OCI-LY7 (cell line): Measurements from ENCODE around the gene TMEM127. TPM values are rescaled to one million over a fixed set of nuclear protein-coding genes. Genes with fewer than 3 reads are reported as not detected.
"Not testable (repeated sequence)": the region's sequence is repeated elsewhere in the genome, so short reads cannot be mapped to it uniquely, and the experiment has no call there.

Source experiments
- BruUV-seq: library from RNA; stranded (reverse); fragments of 400-500 nt; replicated peaks from 2 replicates; lab custom pipeline; 2021; lab: Mats Ljungman, UMichigan
- CTCF ChIA-PET: fragments of 300-600 bp; sonication (Branson Sonifier 250); formaldehyde crosslinking; loops from one replicate; lab custom pipeline; 2022; ENCODE audit warnings: antibody characterized with exemption; ENCODE audit not compliant: unreplicated experiment; lab: Charles Lee
- POLR2A ChIA-PET: fragments of 300-600 bp; sonication (Branson Sonifier 250); formaldehyde crosslinking; loops from one replicate; lab custom pipeline; 2022; ENCODE audit warnings: antibody characterized with exemption; lab: Charles Lee
- DNase-seq: peaks from one replicate; pipeline ENCODE4 v3.0.0-alpha.2; 2015; ENCODE audit warnings: low spot score
- H2AFZ ChIP-seq: fragments of 200-600 bp; sonication (generic), shearing (Covaris generic); 2 replicates; pipeline ENCODE4 v1.6.1; 2014; ENCODE audit warnings: mild to moderate bottlenecking, antibody characterized with exemption, low read length, moderate library complexity
- H3K27ac ChIP-seq: fragments of 200-600 bp; sonication (generic); 2 replicates; pipeline ENCODE4 v1.5.1; 2014; ENCODE audit warnings: mixed run types, low read depth, mild to moderate bottlenecking, moderate library complexity, low read length, inconsistent platforms; ENCODE audit not compliant: poor library complexity, severe bottlenecking
- H3K36me3 ChIP-seq: fragments of 200-600 bp; sonication (generic); 2 replicates; pipeline ENCODE4 v1.6.1; 2014; ENCODE audit warnings: mild to moderate bottlenecking, antibody characterized with exemption, low read length, moderate library complexity, mixed read lengths; ENCODE audit not compliant: insufficient read depth
- H3K4me1 ChIP-seq: fragments of 200-600 bp; sonication (generic); 2 replicates; pipeline ENCODE4 v1.5.1; 2014; ENCODE audit warnings: mild to moderate bottlenecking, low read length; ENCODE audit not compliant: insufficient read depth, poor library complexity, severe bottlenecking
- H3K4me2 ChIP-seq: fragments of 200-600 bp; sonication (generic); 2 replicates; pipeline ENCODE4 v1.6.1; 2014; ENCODE audit warnings: mild to moderate bottlenecking, low read length
- H3K4me3 ChIP-seq: fragments of 200-600 bp; sonication (generic); 2 replicates; pipeline ENCODE4 v1.5.1; 2014; ENCODE audit warnings: mild to moderate bottlenecking, low read depth, low read length; ENCODE audit not compliant: poor library complexity, severe bottlenecking
- H3K79me2 ChIP-seq: fragments of 200-600 bp; sonication (generic); 2 replicates; pipeline ENCODE4 v1.6.1; 2016; ENCODE audit warnings: low read depth, mild to moderate bottlenecking, low read length, moderate library complexity, mixed read lengths; ENCODE audit not compliant: insufficient read depth
- H3K9me2 ChIP-seq: fragments of 200-600 bp; sonication (generic); 2 replicates; pipeline ENCODE4 v1.6.1; 2016; ENCODE audit warnings: mild to moderate bottlenecking, low read length, mixed read lengths; ENCODE audit not compliant: insufficient read depth
- H3K9me3 ChIP-seq: fragments of 200-600 bp; sonication (generic); 2 replicates; pipeline ENCODE4 v1.6.1; 2014; ENCODE audit warnings: mild to moderate bottlenecking, mixed run types, low read length, mixed read lengths
- H4K20me1 ChIP-seq: fragments of 200-600 bp; sonication (generic); 2 replicates; pipeline ENCODE4 v1.6.1; 2014; ENCODE audit warnings: mild to moderate bottlenecking, antibody characterized with exemption, low read length, moderate library complexity, mixed read lengths; ENCODE audit not compliant: insufficient read depth
- CTCF ChIP-seq: fragments of 200-600 bp; sonication (generic); conservative IDR thresholded peaks from 2 replicates; pipeline ENCODE4 v1.5.1; 2014; ENCODE audit warnings: mild to moderate bottlenecking, antibody characterized with exemption, low read length, moderate library complexity, mixed read lengths
- EZH2phosphoT487 ChIP-seq: fragments of 200-600 bp; sonication (generic); IDR thresholded peaks from 2 replicates; pipeline ENCODE4 v1.6.1; 2018; ENCODE audit warnings: low read depth, borderline replicate concordance, mild to moderate bottlenecking, mixed run types, antibody characterized with exemption, low read length, moderate library complexity, mixed read lengths
- intact Hi-C: fragments of 100-400 bp; cut with micrococcal nuclease; formaldehyde crosslinking; loops from one replicate; pipeline ENCODE4 v1.10.0; 2022; ENCODE audit not compliant: unreplicated experiment
- total RNA-seq, 2 experiments: library from RNA; depleted of rRNA in 1 of 2; stranded (reverse); fragments of >200 nt in 1 of 2; shearing (Covaris generic) in 1 of 2; gene quantifications; 2 replicates each; pipeline ENCODE4 v1.2.3, GENCODE V29; 2014 to 2022

TMEM127 gene
- total RNA-seq, 2 experiments from 2014 or later = 12.1 to 20.4 TPM

- no TSS peak for BruUV-seq
- H3K4me2 ChIP-seq = no peak overlapping the region
- H3K9me3 ChIP-seq = no peaks in the 10 kb centered on the region
- intact Hi-C loops = no loop called here
- TF ChIP-seq EZH2phosphoT487 (no peak), CTCF (no peak)
- H3K4me1 ChIP-seq = peaks cover 21% of the 10 kb centered on the region
- peaks cover 81% of the 10 kb centered on the region for H3K36me3 ChIP-seq
- no peak overlapping the region for H3K27ac ChIP-seq
- H4K20me1 ChIP-seq = peaks cover 9% of the 10 kb centered on the region; the same call in 1 of the 2 replicates
- ChIA-PET POLR2A (no interaction called here), CTCF (no interaction called here)
- H3K79me2 ChIP-seq = peaks cover 36% of the 10 kb centered on the region
- H3K4me3 ChIP-seq = no peak overlapping the region
- no peak for DNase-seq
- no peaks in the 10 kb centered on the region for H3K9me2 ChIP-seq
- no peak overlapping the region for H2AFZ ChIP-seq
Observed at GRCh38 chr2:96301865-96302264, 36.1 kb upstream of the TMEM127 start.

GRCh38 chr2:96296925-96297324, 31.1 kb upstream of the TMEM127 start:
- Histone ChIP-seq H3K4me1 (no peaks in the 10 kb centered on the region), H3K79me2 (0 out of 2 replicates have a peak, but pooled peaks cover under 1% of the 10 kb centered on the region), H2AFZ (no peak overlapping the region), H4K20me1 (no peaks in the 10 kb centered on the region), H3K9me3 (no peaks in the 10 kb centered on the region), H3K27ac (no peak overlapping the region), H3K9me2 (no peaks in the 10 kb centered on the region), H3K4me2 (no peak overlapping the region), H3K36me3 (peaks cover 99% of the 10 kb centered on the region), H3K4me3 (no peak overlapping the region)
- BruUV-seq = no TSS peak
- no peak for DNase-seq
- ChIA-PET CTCF (no interaction called here), POLR2A (no interaction called here)
- intact Hi-C loops = no loop called here
- TF ChIP-seq EZH2phosphoT487 (no peak), CTCF (no peak)

GRCh38 chr2:96294271-96294670, 28.5 kb upstream of the TMEM127 start:
- DNase-seq = not testable (repeated sequence)

More at GRCh38 chr2:96294271-96294670, 28.5 kb upstream of the TMEM127 start:
- H3K9me3 ChIP-seq, H3K4me3 ChIP-seq, H3K79me2 ChIP-seq, H4K20me1 ChIP-seq, H3K27ac ChIP-seq, H3K9me2 ChIP-seq, H3K4me2 ChIP-seq, BruUV-seq, H2AFZ ChIP-seq, H3K4me1 ChIP-seq, CTCF ChIA-PET: not testable (repeated sequence)
- POLR2A ChIA-PET = interaction anchor here (0.8 to 0.9 kb wide), 2 partner anchors 10 to 52 kb away, joined by 4 to 6 read pairs; no protein-coding TSS in a partner anchor
- H3K36me3 ChIP-seq = peaks cover 99% of the 10 kb centered on the region
- intact Hi-C loops = loop anchor here (5.0 kb wide), 1 partner anchor 48 kb away; no protein-coding TSS in a partner anchor
